ENCODE measurements around the gene NFATC2. TPM values are rescaled to one million over a fixed set of nuclear protein-coding genes. Genes with fewer than 3 reads are reported as not detected.

The NFATC2 gene
- total and polyA plus RNA-seq, 2 experiments from 2014 or later = 4.9 to 8.3 TPM

- H3K79me2 ChIP-seq = no peaks in the 10 kb centered on the region
- no peak overlapping the region for H3K27ac ChIP-seq
- no peaks in the 10 kb centered on the region for H3K36me3 ChIP-seq (replicated peaks; ENCODE audit: insufficient read depth, low read depth)
- no peak overlapping the region for H2AFZ ChIP-seq
- no peaks in the 10 kb centered on the region for H3K9me3 ChIP-seq (ENCODE audit: low read depth)
- no peaks in the 10 kb centered on the region for H3K27me3 ChIP-seq
- no peaks in the 10 kb centered on the region for H3K4me1 ChIP-seq (ENCODE audit: insufficient read depth)
- TF ChIP-seq CTCF (IDR thresholded peaks at IDR 0.05; ENCODE audit: poor library complexity) = no peak
- no peak for TF ChIP-seq EZH2 (IDR thresholded peaks at IDR 0.05; ENCODE audit: borderline replicate concordance)
- no peak for TF ChIP-seq EZH2phosphoT487 (IDR thresholded peaks at IDR 0.05; ENCODE audit: low read depth, severe bottlenecking, unreplicated experiment)
- H3K4me3 ChIP-seq = no peak overlapping the region
- no peak overlapping the region for H3K4me2 ChIP-seq
- no peak for DNase-seq (ENCODE audit: low spot score)
- 94% methylated on average over 7 of the region's 7 CpGs for WGBS (ENCODE audit: low lambda C conversion rate, missing lambda C conversion rate)
- no peaks in the 10 kb centered on the region for H4K20me1 ChIP-seq (ENCODE audit: insufficient read depth, poor library complexity, severe bottlenecking)
- H3K9me2 ChIP-seq (replicated peaks; ENCODE audit: insufficient read depth) = no peaks in the 10 kb centered on the region
Observed at GRCh38 chr20:51396365-51396909, 146.1 kb downstream of the NFATC2 start.

DNA sequence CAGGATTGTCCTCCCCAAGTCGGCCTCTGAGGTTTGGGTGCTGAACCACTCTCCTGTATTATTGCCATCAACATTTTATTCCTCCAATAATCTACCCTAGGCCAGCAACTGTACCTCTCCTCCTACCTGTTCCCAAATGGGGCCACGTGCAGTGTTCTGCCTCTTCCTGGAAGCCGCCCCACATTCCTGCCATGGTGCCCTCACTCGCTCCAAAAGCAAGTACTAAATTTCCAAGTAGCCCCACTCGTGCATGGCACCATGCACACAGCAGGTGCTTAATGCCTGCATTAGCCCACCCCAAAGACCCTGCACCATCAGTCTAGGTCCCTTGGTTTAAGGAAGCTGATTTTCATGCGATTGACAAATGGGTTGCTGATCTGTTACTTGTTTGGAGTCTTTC lies 147.8 kb downstream of the NFATC2 start:
- no peaks in the 10 kb centered on the region for H3K9me2 ChIP-seq (replicated peaks; ENCODE audit: insufficient read depth)
- no peak overlapping the region for H3K4me3 ChIP-seq
- H3K4me2 ChIP-seq = no peak overlapping the region
- no peaks in the 10 kb centered on the region for H3K36me3 ChIP-seq (replicated peaks; ENCODE audit: insufficient read depth, low read depth)
- no peak overlapping the region for H3K27ac ChIP-seq
- TF ChIP-seq EZH2 (IDR thresholded peaks at IDR 0.05; ENCODE audit: borderline replicate concordance) (no peak), EZH2phosphoT487 (IDR thresholded peaks at IDR 0.05; ENCODE audit: low read depth, severe bottlenecking, unreplicated experiment) (no peak), CTCF (IDR thresholded peaks at IDR 0.05; ENCODE audit: poor library complexity) (no peak)
- no peaks in the 10 kb centered on the region for H3K79me2 ChIP-seq
- H3K27me3 ChIP-seq = no peaks in the 10 kb centered on the region
- DNase-seq (ENCODE audit: low spot score) = no peak
- no peaks in the 10 kb centered on the region for H4K20me1 ChIP-seq (ENCODE audit: insufficient read depth, poor library complexity, severe bottlenecking)
- WGBS (ENCODE audit: low lambda C conversion rate, missing lambda C conversion rate) = 95% methylated on average over 6 of the region's 6 CpGs
- no peaks in the 10 kb centered on the region for H3K4me1 ChIP-seq (ENCODE audit: insufficient read depth)
- H2AFZ ChIP-seq = no peak overlapping the region
- no peaks in the 10 kb centered on the region for H3K9me3 ChIP-seq (ENCODE audit: low read depth)

- no peak for DNase-seq (ENCODE audit: low spot score)
- Histone ChIP-seq H3K36me3 (replicated peaks; ENCODE audit: insufficient read depth, low read depth) (no peaks in the 10 kb centered on the region), H3K27me3 (no peaks in the 10 kb centered on the region), H3K79me2 (no peaks in the 10 kb centered on the region), H3K9me3 (ENCODE audit: low read depth) (no peaks in the 10 kb centered on the region), H4K20me1 (ENCODE audit: insufficient read depth, poor library complexity, severe bottlenecking) (no peaks in the 10 kb centered on the region), H3K4me2 (no peak overlapping the region), H2AFZ (no peak overlapping the region), H3K4me3 (no peak overlapping the region), H3K4me1 (ENCODE audit: insufficient read depth) (no peaks in the 10 kb centered on the region), H3K9me2 (replicated peaks; ENCODE audit: insufficient read depth) (no peaks in the 10 kb centered on the region), H3K27ac (no peak overlapping the region)
- WGBS (ENCODE audit: low lambda C conversion rate, missing lambda C conversion rate) = 63% methylated on average over 6 of the region's 6 CpGs
- no peak for TF ChIP-seq CTCF (IDR thresholded peaks at IDR 0.05; ENCODE audit: poor library complexity)
Observed at GRCh38 chr20:51393571-51393970, 148.9 kb downstream of the NFATC2 start.
